T-helper 2 cell (primary cell): ENCODE data around the gene CFAP141.
"Not testable (repeated sequence)": the region's sequence is repeated elsewhere in the genome, so short reads cannot be mapped to it uniquely, and the experiment has no call there.

Source experiments
- DNase-seq, 5 experiments: peaks; one replicate each; pipeline versions ENCODE4 v3.0.0 to v3.0.0-alpha.2; 2012 to 2022
- total RNA-seq, 2 donors: gene quantifications; one replicate each; lab custom pipeline; 2026; lab: John Stamatoyannopoulos, UW

CFAP141 gene
- 0 to 0.27 reads per million in 2 donors for total RNA-seq

GRCh38 chr1:154206196-154206595, at the start of gene CFAP141:
CFAP141 (minus strand) TSS chr1:154206333; CDS start chr1:154206307, 26 bp downstream.
- peak in 1 of 5 experiments; percentile 36 for DNase-seq

- no peak for DNase-seq
These were observed 47.5 kb upstream of the CFAP141 start for GRCh38 chr1:154253671-154254070.

- DNase-seq: peak in 1 of 5 experiments; percentile 84
These were observed 35.7 kb upstream of the CFAP141 start for GRCh38 chr1:154241703-154242351.

GRCh38 chr1:154240294-154240833, 34.2 kb upstream of the CFAP141 start:
- DNase-seq: no peak

GRCh38 chr1:154239491-154239890, 33.4 kb upstream of the CFAP141 start:
- DNase-seq: no peak

GRCh38 chr1:154237880-154238506, 31.9 kb upstream of the CFAP141 start:
- DNase-seq: no peak

- DNase-seq: no peak
These were observed 31.3 kb upstream of the CFAP141 start for GRCh38 chr1:154237435-154237834.

GRCh38 chr1:154236855-154237254, 30.7 kb upstream of the CFAP141 start:
- no peak for DNase-seq

GRCh38 chr1:154233127-154233526, 27.0 kb upstream of the CFAP141 start:
- DNase-seq: not testable (repeated sequence)

- not testable (repeated sequence) for DNase-seq
These were observed 25.0 kb upstream of the CFAP141 start for GRCh38 chr1:154231112-154231511.

GRCh38 chr1:154225370-154225769, 19.2 kb upstream of the CFAP141 start:
- DNase-seq: no peak

GRCh38 chr1:154223621-154224020, 17.5 kb upstream of the CFAP141 start:
- no peak for DNase-seq

- DNase-seq: no peak
These were observed 16.8 kb upstream of the CFAP141 start for GRCh38 chr1:154222918-154223317.

GRCh38 chr1:154222518-154222917, 16.4 kb upstream of the CFAP141 start:
- no peak for DNase-seq

GRCh38 chr1:154221278-154222001, 15.3 kb upstream of the CFAP141 start:
- peak; percentile 52 to 81 (median 67) for DNase-seq

GRCh38 chr1:154220970-154221277, 14.8 kb upstream of the CFAP141 start:
- DNase-seq: no peak

- DNase-seq: peak; percentile 97 to 100 (median 98)
These were observed 14.2 kb upstream of the CFAP141 start, which contains the start of gene UBAP2L for GRCh38 chr1:154220071-154220969. UBAP2L (plus strand) TSS chr1:154220955; CDS start chr1:154225124, 4,169 bp downstream.

GRCh38 chr1:154219541-154219940, 13.4 kb upstream of the CFAP141 start:
- peak in 1 of 5 experiments; percentile 24 for DNase-seq

GRCh38 chr1:154218545-154218944, 12.4 kb upstream of the CFAP141 start:
- no peak for DNase-seq

- DNase-seq: no peak
These were observed 7.1 kb upstream of the CFAP141 start for GRCh38 chr1:154213274-154213673.

- DNase-seq: no peak
These were observed 6.0 kb upstream of the CFAP141 start for GRCh38 chr1:154212083-154212482.

GRCh38 chr1:154208677-154209388, 2.7 kb upstream of the CFAP141 start:
- no peak for DNase-seq
